ENCODE data around the gene FAM76A. TPM values are rescaled to one million over a fixed set of nuclear protein-coding genes. Genes with fewer than 3 reads are reported as not detected.

The FAM76A gene
- total RNA-seq, 1 donor from 2014 or later = 5.3 TPM

DNA sequence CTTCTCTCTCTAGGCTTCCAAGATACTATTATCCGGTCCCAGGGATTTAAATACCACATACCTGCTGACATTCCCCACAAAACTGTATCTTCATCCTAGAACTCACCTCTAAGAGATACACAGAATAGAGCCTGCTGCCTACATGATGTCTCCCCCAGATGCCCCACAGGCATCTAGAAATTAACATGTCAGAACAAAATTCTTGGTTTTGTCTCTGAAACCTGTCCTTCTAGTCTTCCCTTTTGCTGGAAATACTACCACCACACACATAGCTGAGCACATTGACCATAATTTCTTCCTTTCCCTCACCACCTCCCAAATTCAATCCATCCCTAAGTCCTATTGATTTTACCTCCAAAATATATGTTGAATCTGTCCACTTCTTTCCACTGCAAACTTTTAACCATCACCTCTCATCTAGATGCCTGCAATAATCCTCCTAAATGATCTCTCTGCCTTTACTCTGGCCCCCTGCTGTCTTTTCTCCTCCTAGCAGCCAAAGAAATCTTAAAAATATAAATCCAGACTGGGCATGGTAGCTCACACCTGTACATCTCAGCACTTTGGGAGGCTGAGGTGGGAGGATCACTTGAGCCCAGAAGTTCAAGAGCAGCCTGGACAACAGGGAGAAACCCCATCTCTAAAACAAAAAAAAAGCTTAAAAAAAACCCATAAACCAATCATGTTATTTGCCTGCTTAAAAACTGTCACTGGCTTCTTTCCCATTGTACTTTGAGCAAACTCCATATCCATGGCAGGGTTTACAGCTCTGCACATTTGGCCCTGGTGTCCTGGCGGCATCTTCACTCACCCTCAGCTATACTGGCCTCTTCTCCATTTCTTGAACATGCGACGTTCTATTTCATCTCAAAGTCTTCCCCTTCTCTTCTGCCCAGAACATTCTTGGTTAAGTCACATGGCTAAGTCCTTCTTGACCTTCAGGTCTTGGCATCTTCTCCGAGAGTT, 6.2 kb upstream of the FAM76A start:
- Mint-ChIP-seq H3K4me1 (ENCODE audit: unreplicated experiment) (peaks cover under 1% of the 10 kb centered on the region), H3K27ac (ENCODE audit: unreplicated experiment) (no peak overlapping the region), H3K9me3 (ENCODE audit: unreplicated experiment) (no peaks in the 10 kb centered on the region), H3K4me3 (ENCODE audit: unreplicated experiment) (no peak overlapping the region), H3K27me3 (ENCODE audit: unreplicated experiment) (peaks cover 7% of the 10 kb centered on the region), H3K36me3 (ENCODE audit: low read depth, unreplicated experiment) (peaks cover 1% of the 10 kb centered on the region)
- TF ChIP-seq, protein P1, sequence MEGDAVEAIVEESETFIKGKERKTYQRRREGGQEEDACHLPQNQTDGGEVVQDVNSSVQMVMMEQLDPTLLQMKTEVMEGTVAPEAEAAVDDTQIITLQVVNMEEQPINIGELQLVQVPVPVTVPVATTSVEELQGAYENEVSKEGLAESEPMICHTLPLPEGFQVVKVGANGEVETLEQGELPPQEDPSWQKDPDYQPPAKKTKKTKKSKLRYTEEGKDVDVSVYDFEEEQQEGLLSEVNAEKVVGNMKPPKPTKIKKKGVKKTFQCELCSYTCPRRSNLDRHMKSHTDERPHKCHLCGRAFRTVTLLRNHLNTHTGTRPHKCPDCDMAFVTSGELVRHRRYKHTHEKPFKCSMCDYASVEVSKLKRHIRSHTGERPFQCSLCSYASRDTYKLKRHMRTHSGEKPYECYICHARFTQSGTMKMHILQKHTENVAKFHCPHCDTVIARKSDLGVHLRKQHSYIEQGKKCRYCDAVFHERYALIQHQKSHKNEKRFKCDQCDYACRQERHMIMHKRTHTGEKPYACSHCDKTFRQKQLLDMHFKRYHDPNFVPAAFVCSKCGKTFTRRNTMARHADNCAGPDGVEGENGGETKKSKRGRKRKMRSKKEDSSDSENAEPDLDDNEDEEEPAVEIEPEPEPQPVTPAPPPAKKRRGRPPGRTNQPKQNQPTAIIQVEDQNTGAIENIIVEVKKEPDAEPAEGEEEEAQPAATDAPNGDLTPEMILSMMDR (IDR thresholded peaks at IDR 0.05; ENCODE audit: unreplicated experiment) = no peak
- DNase-seq (ENCODE audit: low spot score) = no peak

DNA sequence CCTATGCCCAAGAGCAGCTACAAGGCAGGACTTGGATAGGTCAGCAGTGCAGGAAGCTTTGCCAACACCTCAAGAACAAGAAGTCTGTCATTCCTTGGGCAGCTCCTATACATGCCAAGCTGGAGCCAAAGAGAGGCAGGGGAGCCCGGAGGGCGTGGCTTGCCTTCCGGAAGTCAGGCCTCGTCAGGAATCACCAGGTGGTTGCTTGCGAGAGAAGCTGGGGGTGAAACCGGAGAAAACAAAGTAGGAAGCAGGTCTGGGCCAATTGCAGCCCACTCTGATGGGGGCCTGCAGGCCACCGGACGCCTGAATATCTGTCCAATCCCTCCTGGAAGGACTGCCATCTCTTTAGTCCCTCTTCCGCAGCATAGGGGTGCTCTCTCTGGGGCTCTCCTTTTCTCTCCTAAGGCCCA, 794 bp upstream of the FAM76A start:
- H3K4me3 Mint-ChIP-seq (ENCODE audit: unreplicated experiment) = peak overlapping the region; percentile 76
- peak overlapping the region; percentile 97 for H3K27ac Mint-ChIP-seq (ENCODE audit: unreplicated experiment)
- H3K4me1 Mint-ChIP-seq (ENCODE audit: unreplicated experiment) = peaks cover 2% of the 10 kb centered on the region
- peaks cover 5% of the 10 kb centered on the region for H3K27me3 Mint-ChIP-seq (ENCODE audit: unreplicated experiment)
- TF ChIP-seq, protein P1 (IDR thresholded peaks at IDR 0.05; ENCODE audit: unreplicated experiment) = no peak
- DNase-seq (ENCODE audit: low spot score) = no peak
- H3K36me3 Mint-ChIP-seq (ENCODE audit: low read depth, unreplicated experiment) = peaks cover 4% of the 10 kb centered on the region
- H3K9me3 Mint-ChIP-seq (ENCODE audit: unreplicated experiment) = no peaks in the 10 kb centered on the region

DNA sequence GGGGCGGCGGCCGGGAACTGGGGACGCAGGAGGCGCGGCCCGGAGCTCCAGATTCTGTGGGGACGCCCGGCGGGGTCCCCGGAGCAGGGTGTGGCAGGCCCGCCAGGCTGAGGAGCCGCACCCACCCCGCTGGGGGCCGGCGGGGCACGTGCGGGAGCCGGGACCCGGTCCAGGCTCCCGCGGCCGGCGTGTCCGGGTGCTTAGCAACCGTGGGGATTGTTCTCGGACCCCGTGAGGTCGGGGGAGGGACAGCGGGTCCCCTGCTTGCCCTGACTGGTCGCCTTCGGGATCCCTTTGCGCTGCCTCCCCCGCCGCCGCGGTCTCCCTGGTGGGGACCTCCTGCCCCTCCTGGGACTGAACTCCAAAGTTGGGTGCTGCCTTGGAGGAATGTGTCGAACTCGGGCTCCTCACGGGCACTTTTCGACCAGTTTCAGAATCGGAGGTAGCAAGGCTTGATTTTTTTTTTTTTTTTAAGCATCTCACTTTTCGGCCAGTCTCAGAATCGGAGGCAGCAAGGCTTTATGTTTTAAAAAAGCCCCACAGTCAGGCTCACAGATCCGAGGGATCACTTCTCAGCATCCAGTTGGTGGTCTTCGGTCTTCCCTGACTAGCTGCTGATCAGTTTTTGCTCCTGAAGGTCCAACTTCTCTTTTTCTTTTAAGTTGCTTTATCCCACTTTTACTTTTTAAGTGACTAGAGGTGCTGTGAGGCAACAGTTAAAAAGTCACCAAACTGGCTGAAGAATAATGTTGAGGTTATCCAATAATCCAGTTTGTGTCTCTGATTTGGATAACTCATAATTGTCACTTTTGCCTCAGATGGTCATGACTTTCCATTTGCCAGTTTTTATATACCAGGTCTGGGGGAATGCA, 648 bp downstream of the FAM76A start:
- Mint-ChIP-seq H3K27ac (ENCODE audit: unreplicated experiment) (peak overlapping the region; percentile 61), H3K4me1 (ENCODE audit: unreplicated experiment) (peaks cover 2% of the 10 kb centered on the region), H3K4me3 (ENCODE audit: unreplicated experiment) (peak overlapping the region; percentile 89), H3K36me3 (ENCODE audit: low read depth, unreplicated experiment) (peaks cover 4% of the 10 kb centered on the region), H3K27me3 (ENCODE audit: unreplicated experiment) (no peaks in the 10 kb centered on the region), H3K9me3 (ENCODE audit: unreplicated experiment) (no peaks in the 10 kb centered on the region)
- TF ChIP-seq, protein P1 (IDR thresholded peaks at IDR 0.05; ENCODE audit: unreplicated experiment) = no peak
- DNase-seq (ENCODE audit: low spot score) = peak; percentile 69

DNA sequence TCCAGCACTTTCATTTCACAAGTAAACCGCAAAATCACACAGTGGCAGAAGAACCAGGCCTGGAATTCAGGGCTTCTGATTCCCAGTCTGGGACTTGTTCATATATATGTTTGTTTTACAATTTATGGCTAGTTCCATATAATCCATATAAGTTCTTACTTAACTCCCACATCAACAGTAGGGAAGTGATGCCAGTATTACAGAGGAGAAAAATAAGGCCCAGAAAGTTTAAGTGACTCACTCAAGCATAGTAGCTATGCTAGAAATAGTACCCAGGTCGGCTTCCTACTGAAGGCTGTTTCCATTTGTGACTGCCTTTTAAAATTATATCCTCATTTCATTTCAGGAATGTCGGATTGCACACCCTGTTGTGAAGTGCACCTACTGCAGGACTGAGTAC, 1.4 kb downstream of the FAM76A start:
- H3K9me3 Mint-ChIP-seq (ENCODE audit: unreplicated experiment) = no peaks in the 10 kb centered on the region
- H3K27ac Mint-ChIP-seq (ENCODE audit: unreplicated experiment) = no peak overlapping the region
- peaks cover 2% of the 10 kb centered on the region for H3K4me1 Mint-ChIP-seq (ENCODE audit: unreplicated experiment)
- TF ChIP-seq, protein P1 (IDR thresholded peaks at IDR 0.05; ENCODE audit: unreplicated experiment) = no peak
- H3K27me3 Mint-ChIP-seq (ENCODE audit: unreplicated experiment) = no peaks in the 10 kb centered on the region
- H3K36me3 Mint-ChIP-seq (ENCODE audit: low read depth, unreplicated experiment) = peaks cover 4% of the 10 kb centered on the region
- H3K4me3 Mint-ChIP-seq (ENCODE audit: unreplicated experiment) = no peak overlapping the region
- no peak for DNase-seq (ENCODE audit: low spot score)
